NCI-H187 treated with DMSO at 0.1 percent for 48 hours (cell line): Measurements from ENCODE around the gene GPR139.

ENCODE experiments used
- DNase-seq: peaks from one replicate; lab custom pipeline; 2025; lab: John Stamatoyannopoulos, UW

Gene GPR139

DNA sequence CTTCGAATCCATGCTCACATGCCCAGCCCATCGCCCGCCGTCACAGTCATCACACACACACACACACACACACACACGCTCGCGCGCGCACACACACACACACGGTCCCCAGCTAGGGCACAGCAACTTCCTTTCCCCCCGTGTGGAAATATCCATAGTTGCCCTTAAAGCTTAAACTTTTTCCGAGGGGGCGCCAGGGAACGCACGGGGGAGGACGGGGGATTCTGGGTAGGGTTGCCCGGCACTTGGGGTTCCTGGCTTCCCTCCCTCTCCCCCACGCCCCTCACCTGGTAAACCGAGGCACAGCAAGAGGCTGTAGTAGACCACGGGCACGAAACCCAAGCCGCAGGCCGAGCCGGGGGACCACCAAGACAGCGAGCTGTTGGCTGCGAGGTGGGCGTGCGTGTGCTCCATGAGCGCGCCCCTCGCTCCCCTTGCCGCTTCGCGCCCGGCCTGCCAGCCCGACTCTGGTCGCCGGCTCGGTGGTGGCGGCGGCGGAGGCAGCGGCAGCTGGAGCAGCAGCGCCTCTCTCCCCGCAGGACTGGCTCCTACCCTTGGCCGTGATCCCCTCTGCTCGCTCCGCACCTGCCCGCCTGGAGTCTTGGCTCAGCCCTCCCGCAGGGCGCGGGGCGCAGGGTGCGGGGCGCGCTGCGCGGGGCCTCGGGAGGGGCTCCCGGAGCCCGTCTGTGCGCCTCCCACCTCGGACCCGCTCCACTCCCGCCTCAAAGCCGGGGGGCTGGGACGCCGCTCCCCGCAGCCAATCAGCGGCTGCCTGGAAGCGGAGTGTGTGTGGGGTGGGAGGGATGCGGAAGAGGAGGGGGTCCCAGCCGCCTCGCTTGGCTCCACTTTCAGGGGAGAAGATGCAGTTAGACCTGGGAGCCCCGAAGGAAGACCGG lies at the start of gene GPR139:
TSS of gene GPR139 (minus strand) at position 688 of the 896 bp plus-strand sequence. CDS start at position 414, 274 bp downstream.
- DNase-seq = no peak

DNA sequence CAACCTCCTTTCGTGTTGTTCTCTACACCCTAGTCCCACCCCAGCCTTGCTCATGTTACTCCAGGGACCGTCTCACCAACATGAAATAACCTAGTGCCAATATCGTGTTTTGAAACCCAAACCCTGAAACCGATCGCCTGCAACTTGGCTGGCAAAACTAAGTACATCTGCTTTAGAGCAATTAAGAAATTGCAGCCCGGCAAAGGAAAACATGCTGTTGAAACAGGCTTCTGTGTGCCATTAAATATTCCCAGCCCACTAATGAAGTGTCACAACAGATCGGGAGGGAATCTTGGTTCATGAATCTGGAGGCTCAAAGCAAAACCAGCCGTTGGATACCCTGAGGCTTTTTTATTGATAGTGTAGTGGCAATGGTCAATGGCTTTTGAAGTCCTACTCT lies 48.3 kb upstream of the GPR139 start:
- no peak for DNase-seq

GRCh38 chr16:20114356-20114755 lies 40.7 kb upstream of the GPR139 start:
- no peak for DNase-seq

DNA sequence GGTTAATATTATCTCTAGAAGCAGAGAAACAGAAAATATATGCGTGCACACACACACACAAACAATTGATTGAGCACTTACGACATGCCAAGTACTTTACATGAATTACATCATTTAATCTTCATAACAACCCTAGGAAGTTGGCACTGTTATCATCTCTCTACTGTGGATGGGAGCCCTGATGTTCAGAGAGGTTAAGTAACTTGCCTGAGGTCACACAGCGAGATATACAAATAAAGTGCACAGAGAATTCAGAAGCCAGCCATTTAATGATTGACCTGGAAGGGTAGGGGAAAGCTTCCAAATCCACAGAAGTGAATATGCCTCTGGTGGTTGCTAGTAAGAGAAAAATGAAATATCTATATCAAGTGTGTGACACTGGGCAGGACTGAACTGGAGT lies 37.5 kb upstream of the GPR139 start:
- DNase-seq = no peak

DNA sequence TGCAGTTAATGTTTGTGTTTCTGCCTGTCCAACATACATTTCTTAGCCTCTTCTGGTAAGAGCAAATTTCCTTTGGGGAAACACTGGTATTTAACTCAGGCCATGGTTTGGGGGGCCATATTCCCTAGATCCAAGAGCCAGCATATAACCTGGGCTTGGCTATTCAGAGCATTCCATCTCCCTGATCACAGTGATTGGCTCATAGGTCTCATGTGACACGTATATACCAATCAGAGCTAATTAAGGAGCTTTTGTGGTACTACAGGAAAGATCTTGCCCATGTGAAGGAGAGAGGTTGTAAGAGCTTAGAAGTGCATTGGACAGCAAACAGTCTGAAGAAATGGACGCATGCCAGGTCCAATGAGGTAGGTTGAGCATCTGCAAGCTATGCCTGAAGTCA lies 33.4 kb upstream of the GPR139 start:
- DNase-seq = no peak

- no peak for DNase-seq
Observed at GRCh38 chr16:20104563-20105183, 31.0 kb upstream of the GPR139 start.

GRCh38 chr16:20102521-20102920 lies 28.8 kb upstream of the GPR139 start:
- DNase-seq = no peak

GRCh38 chr16:20102021-20102420 lies 28.3 kb upstream of the GPR139 start:
- no peak for DNase-seq

DNA sequence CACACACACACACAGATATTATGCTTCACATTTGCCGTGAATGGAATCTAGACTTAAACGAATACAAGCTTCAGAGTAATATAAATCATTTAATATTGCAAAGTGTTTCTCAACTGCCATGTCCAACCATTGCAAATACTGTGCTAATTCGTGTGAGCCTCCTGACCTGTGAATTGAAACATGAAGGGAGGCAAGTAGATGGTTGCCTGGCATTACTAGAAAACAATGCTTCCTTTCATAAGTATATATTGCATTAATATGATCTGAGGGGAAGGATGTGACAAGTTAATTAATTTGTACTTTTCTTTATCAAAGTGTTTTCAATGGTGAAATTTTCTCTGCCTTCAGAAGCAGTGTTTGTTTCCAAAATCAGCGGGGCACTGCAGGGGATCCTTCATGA lies 25.7 kb upstream of the GPR139 start:
- no peak for DNase-seq

GRCh38 chr16:20094157-20094556 lies 20.5 kb upstream of the GPR139 start:
- DNase-seq = no peak

DNA sequence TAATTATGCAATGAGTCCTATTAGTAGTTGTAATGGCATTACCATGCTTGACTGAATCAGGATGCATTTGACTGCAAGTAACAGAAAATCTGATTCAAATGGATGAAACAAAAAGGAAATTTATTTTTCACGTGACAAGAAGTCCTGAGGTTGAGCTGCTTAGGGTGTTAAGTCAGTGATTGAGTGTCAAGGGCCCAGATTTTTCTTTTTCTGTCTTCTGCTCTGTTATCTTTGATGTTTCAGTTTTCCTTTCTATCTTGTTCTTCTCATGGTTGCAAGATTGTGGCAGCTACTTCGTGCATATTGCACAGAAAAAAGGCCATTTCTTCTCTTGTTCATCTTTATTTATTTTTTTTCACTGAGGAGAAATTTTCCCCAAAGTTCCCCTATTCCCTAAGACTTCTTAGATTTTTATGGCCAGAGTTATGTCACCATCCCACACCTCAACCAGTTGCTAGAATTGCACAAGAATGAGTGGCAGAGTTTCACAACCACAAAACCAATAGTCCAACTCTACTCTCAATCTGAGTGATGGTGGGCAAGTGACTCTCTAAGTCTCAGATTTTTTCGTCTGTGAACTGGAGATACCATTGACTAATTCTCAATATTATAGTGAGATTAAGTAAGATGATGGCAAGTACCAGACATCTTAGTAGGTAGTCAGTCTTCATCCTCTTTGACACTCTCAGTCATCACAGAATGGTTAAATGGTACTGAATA lies 15.7 kb upstream of the GPR139 start:
- no peak for DNase-seq

DNA sequence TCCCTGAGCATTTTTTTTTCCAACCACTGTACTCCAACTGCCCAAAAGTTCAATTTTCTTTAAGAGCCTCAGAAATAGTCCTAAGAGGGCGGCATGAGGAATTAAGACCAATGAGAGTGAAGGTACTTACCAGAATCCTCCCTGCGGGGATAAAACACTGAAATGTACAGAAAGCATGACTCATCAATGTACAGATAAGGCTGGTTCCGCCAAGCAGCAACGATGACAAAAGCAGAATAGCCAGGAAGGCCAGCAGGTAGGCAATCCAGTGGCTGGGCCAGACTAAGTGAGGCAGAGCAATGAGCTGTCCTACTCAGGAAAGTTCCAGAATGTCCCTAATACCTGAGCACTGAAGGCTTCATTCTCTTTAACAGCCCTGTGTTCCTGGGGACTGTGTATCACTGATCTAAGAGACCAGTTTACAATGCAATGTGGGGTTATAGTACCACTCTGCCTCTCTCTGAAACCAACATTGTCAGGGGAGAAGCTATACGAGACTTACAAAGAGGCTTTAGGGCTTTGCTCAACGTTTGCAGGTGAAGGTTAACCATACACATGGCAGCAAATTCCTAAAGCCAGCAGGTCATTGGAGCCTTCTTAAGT lies 11.0 kb upstream of the GPR139 start:
- no peak for DNase-seq

GRCh38 chr16:20079106-20079505 lies 5.4 kb upstream of the GPR139 start:
- no peak for DNase-seq

DNA sequence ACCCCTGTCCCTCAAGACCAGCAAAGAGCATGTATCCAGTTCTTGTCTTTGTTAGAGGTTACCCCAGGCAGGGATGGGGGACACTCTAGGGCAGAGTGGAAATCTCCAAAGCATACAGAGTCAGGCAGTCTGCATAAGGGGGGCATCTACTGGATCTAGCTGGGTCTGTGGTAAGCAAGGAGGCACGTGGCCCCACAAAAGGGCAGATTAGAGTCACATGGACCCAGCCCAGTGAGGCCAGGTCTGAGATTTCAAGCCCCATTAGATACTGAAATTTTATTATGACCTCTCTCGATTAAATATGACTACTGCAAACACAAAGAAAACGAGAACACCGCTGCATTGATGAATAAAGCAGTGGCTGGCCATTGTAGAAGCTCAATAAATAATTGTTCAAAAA lies 1.6 kb upstream of the GPR139 start:
- no peak for DNase-seq

- no peak for DNase-seq
Observed at GRCh38 chr16:20074099-20074991, 655 bp upstream of the GPR139 start.

DNA sequence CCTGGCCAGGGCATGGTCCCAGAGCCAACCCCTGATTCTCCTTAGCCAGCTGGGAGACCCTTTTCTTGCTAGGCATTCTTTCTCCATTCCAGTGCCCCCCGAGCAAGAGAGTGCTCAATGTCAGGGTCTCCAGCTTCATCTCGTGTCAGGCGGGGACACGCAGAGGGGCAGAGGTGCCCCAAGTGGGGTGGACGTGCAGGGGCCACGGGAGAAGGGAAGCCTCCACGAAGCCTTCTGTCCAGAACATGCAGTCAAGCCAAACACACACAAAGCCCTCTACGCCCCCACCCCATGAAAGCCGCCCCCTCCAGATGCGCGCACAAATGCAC lies 852 bp downstream of the GPR139 start:
- DNase-seq = no peak

- no peak for DNase-seq
Observed at GRCh38 chr16:20072146-20072873, 1.4 kb downstream of the GPR139 start.

- no peak for DNase-seq
Observed at GRCh38 chr16:20064931-20065330, 8.8 kb downstream of the GPR139 start.

DNA sequence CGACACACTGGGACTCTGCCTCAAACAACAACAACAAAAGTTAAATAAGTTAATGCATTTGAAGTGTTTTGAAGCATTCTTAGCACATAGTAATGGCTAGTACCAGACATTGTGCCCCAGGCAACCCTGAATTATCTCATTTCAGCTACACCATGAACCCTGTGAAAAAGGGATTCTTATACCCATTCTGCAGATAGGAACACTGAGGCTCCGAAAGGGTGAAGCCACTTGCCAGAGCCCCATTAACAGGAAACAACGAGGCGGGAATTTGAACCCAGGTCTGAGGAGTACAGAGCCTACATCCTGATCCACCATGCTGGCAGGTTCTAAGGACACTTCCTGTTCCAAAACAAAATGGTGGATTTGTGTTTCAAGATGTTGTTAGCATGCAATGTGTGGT lies 9.2 kb downstream of the GPR139 start:
- DNase-seq = no peak

- DNase-seq = no peak
Observed at GRCh38 chr16:20061132-20061531, 12.6 kb downstream of the GPR139 start.

DNA sequence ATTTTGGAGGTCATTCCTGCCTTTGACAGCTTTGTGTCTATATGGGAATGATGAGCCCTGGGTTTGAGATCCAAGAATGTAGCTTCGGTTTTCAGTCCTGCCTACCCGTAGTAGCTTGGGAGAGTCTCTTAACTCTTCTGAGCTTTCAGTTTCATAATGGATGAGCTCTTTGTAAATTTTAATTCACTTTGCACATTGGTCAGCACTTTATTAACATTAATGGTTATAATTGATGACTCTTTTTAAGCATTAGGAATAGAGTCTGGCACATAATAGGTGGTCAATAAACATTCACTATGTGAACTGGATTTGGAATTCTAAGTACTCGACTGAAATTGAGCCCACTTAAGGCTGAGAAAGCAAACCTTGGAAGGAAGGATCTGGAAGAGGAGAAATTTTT lies 17.3 kb downstream of the GPR139 start:
- DNase-seq = no peak
